BLaER1 (cell line): ENCODE results near the gene DDX4.
"Not testable (repeated sequence)": the region's sequence is repeated elsewhere in the genome, so short reads cannot be mapped to it uniquely, and the experiment has no call there.

Source experiments
- H3K27ac ChIP-seq: shearing (Covaris generic); formaldehyde crosslinking; 2 replicates; pipeline ENCODE4 v1.8.1; 2022
- H3K27me3 ChIP-seq: shearing (Covaris generic); formaldehyde crosslinking; 2 replicates; pipeline ENCODE4 v1.8.1; 2022
- H3K36me3 ChIP-seq: shearing (Covaris generic); formaldehyde crosslinking; 2 replicates; pipeline ENCODE4 v1.8.1; 2022
- H3K4me1 ChIP-seq: shearing (Covaris generic); formaldehyde crosslinking; 2 replicates; pipeline ENCODE4 v1.8.1; 2022
- H3K4me2 ChIP-seq: shearing (Covaris generic); formaldehyde crosslinking; 2 replicates; pipeline ENCODE4 v1.8.1; 2022
- H3K4me3 ChIP-seq: shearing (Covaris generic); formaldehyde crosslinking; 2 replicates; pipeline ENCODE4 v1.8.1; 2022
- H3K9ac ChIP-seq: shearing (Covaris generic); formaldehyde crosslinking; 2 replicates; pipeline ENCODE4 v1.8.1; 2022
- H3K9me3 ChIP-seq: shearing (Covaris generic); formaldehyde crosslinking; 2 replicates; pipeline ENCODE4 v1.8.1; 2022
- H4K20me1 ChIP-seq: shearing (Covaris generic); formaldehyde crosslinking; 2 replicates; pipeline ENCODE4 v1.8.1; 2022
- Cebpa-rat ChIP-seq: shearing (Covaris generic); IDR thresholded peaks from 2 replicates; pipeline ENCODE4 v1.8.1; 2022

Gene DDX4

DNA sequence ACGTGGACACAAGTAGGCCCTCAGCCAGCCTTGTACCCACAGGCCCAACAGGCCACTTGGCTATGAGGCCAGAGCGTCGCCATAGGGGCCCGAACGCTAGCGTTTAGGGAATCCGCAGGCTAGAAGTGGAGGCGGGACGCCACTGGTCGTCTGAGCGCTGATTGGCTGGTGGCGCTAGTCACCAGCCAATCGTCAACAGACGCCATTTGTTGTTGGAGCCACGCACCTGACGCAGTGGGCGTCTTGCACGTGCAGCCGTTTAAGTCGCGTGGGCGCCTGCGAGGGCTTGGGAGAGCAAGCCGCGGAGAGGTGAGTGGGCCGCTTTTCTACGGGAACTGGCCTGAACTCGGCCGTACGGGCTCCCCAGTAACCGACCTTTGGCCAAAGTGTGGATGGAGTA is at the start of gene DDX4:
Gene DDX4, plus strand, starts transcription at position 269 of the 400 bp plus-strand sequence. CDS start 903 bp downstream, outside the sequence.
- H3K36me3 ChIP-seq = no peaks in the 10 kb centered on the region
- H3K9me3 ChIP-seq = peaks cover 18% of the 10 kb centered on the region
- no peak within 1 kb of the TSS for H3K9ac ChIP-seq

DNA sequence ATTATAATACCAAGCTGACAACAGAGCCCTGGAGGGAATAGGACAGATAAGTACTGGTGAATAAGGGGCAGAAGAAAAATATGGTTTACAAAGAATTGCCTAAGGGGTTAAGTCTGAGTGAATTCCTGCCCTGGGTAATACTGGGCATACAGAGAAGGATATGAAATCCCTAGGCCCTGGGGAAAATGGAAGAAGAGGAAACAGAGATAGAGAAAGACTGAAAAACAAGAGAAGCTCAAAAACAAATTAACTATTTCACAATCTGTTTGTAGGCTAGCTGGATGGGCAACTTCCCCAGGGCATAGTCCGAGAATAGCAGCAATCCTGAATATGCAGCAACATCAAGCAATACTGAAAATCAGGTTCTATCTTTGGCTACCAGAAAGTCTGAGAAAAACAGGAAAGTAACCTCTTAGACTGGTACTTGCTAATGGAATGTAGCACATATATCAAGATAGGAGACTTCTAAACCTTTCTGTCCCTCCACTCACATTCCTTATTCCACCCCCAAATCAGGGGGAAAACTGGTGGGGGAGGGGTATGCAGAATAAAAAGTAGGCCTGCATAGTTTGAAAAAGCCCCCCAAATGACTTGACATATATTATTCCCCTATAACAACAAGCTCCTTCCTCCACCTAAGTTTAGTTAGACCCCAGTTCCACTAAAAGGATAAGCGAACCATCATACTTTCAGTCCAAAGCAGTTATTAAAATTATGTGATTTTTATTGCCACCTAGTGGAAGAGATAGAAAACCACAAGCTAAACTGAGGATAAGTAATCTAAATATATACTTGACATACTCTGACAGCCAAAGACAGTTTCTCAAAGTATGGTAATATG is 46.4 kb upstream of the DDX4 start:
- Histone ChIP-seq H3K9ac (no peak overlapping the region), H3K27me3 (no peaks in the 10 kb centered on the region), H3K36me3 (no peaks in the 10 kb centered on the region), H3K4me3 (no peak overlapping the region), H4K20me1 (no peaks in the 10 kb centered on the region), H3K9me3 (no peaks in the 10 kb centered on the region), H3K4me1 (no peaks in the 10 kb centered on the region), H3K4me2 (no peak overlapping the region), H3K27ac (no peak overlapping the region)
- TF ChIP-seq Cebpa-rat = no peak

More for the DNA sequence above, at the start of gene DDX4:
- H4K20me1 ChIP-seq = no peaks in the 10 kb centered on the region
- no peak within 1 kb of the TSS for H3K4me2 ChIP-seq
- no peak within 1 kb of the TSS for H3K27ac ChIP-seq
- no peak for TF ChIP-seq Cebpa-rat
- no peaks in the 10 kb centered on the region for H3K27me3 ChIP-seq
- H3K4me1 ChIP-seq = no peaks in the 10 kb centered on the region
- H3K4me3 ChIP-seq = no peak within 1 kb of the TSS

DNA sequence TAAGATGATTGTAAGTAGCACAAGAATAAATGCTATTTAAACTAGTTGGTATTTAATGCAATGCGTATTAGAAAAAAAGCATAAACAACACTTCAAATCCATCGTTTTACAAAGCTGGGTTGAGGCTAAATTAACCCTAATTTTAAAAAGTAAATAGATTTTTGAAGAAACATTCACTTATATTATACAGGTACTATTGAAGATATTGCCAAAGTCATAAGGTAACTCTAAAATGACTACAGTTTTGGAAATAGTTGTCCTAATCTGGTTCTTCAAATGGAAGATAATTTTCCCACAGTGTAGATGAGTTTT is 45.8 kb upstream of the DDX4 start:
- Histone ChIP-seq H3K27me3 (no peaks in the 10 kb centered on the region), H3K36me3 (peaks cover 2% of the 10 kb centered on the region), H3K4me1 (no peaks in the 10 kb centered on the region), H4K20me1 (no peaks in the 10 kb centered on the region), H3K4me3 (no peak overlapping the region), H3K4me2 (no peak overlapping the region), H3K9ac (no peak overlapping the region), H3K9me3 (peaks cover 2% of the 10 kb centered on the region), H3K27ac (no peak overlapping the region)
- no peak for TF ChIP-seq Cebpa-rat

DNA sequence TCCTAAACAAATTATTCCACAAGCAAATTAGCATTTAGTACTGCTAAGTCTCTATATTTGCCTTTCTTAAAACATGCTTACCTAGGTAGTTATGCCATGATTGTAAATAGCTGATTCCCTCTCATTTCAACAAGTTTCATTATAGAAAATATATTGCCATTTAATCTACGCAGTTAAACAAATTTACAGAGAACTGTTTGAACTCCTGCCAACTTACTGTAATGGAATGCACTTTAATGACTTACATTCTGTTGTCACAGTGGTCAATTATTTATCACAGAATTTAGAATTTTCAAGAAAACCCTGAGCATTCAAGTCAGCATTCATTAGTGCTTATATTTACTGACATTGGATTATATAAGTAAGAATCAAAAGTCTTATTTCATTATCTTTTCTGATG is 45.4 kb upstream of the DDX4 start:
- Histone ChIP-seq H3K36me3 (peaks cover 6% of the 10 kb centered on the region), H3K4me2 (no peak overlapping the region), H3K27ac (no peak overlapping the region), H3K4me1 (no peaks in the 10 kb centered on the region), H3K9me3 (peaks cover 6% of the 10 kb centered on the region), H3K9ac (no peak overlapping the region), H3K27me3 (no peaks in the 10 kb centered on the region), H4K20me1 (no peaks in the 10 kb centered on the region), H3K4me3 (no peak overlapping the region)
- TF ChIP-seq Cebpa-rat = no peak

- Histone ChIP-seq H3K9ac (no peak overlapping the region), H3K9me3 (peaks cover 10% of the 10 kb centered on the region), H4K20me1 (no peaks in the 10 kb centered on the region), H3K27ac (no peak overlapping the region), H3K36me3 (peaks cover 10% of the 10 kb centered on the region), H3K4me2 (no peak overlapping the region), H3K27me3 (no peaks in the 10 kb centered on the region), H3K4me3 (no peak overlapping the region), H3K4me1 (no peaks in the 10 kb centered on the region)
- no peak for TF ChIP-seq Cebpa-rat
Observed at GRCh38 chr5:55694152-55694830, 43.6 kb upstream of the DDX4 start.

DNA sequence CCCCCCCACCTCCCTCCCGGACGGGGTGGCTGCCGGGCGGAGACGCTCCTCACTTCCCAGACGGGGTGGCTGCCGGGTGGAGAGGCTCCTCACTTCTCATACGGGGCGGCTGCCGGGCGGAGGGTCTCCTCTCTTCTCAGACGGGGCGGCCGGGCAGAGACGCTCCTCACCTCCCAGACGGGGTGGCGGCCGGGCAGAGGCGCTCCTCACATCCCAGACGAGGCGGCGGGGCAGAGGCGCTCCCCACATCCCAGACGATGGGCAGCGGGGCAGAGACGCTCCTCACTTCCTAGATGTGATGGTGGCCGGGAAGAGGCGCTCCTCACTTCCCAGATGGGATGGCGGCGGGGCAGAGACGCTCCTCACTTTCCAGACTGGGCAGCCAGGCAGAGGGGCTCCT is 41.2 kb upstream of the DDX4 start:
- peaks cover 21% of the 10 kb centered on the region for H3K36me3 ChIP-seq

GRCh38 chr5:55699041-55699688 is 38.7 kb upstream of the DDX4 start:
- Histone ChIP-seq H3K4me1 (no peaks in the 10 kb centered on the region; the same call in 1 of the 2 replicates), H3K9ac (no peak overlapping the region), H3K27me3 (no peaks in the 10 kb centered on the region), H3K36me3 (peaks cover 25% of the 10 kb centered on the region), H3K4me2 (no peak overlapping the region), H3K27ac (no peak overlapping the region), H3K4me3 (no peak overlapping the region), H3K9me3 (peaks cover 10% of the 10 kb centered on the region), H4K20me1 (no peaks in the 10 kb centered on the region)
- no peak for TF ChIP-seq Cebpa-rat

More for the DNA sequence above, 41.2 kb upstream of the DDX4 start:
- H3K4me3 ChIP-seq, H4K20me1 ChIP-seq, H3K27me3 ChIP-seq, H3K9ac ChIP-seq, H3K4me2 ChIP-seq, H3K9me3 ChIP-seq, H3K27ac ChIP-seq, H3K4me1 ChIP-seq: not testable (repeated sequence)

- H3K36me3 ChIP-seq = peaks cover 25% of the 10 kb centered on the region
- peaks cover 10% of the 10 kb centered on the region for H3K9me3 ChIP-seq
- H3K9ac ChIP-seq = no peak overlapping the region
- no peaks in the 10 kb centered on the region; the same call in 1 of the 2 replicates for H3K4me1 ChIP-seq
- H3K27ac ChIP-seq = no peak overlapping the region
- H3K27me3 ChIP-seq = no peaks in the 10 kb centered on the region
- no peak overlapping the region for H3K4me3 ChIP-seq
- TF ChIP-seq Cebpa-rat = no peak
- H3K4me2 ChIP-seq = no peak overlapping the region
- no peaks in the 10 kb centered on the region for H4K20me1 ChIP-seq
Observed at GRCh38 chr5:55700745-55701144, 37.1 kb upstream of the DDX4 start.

DNA sequence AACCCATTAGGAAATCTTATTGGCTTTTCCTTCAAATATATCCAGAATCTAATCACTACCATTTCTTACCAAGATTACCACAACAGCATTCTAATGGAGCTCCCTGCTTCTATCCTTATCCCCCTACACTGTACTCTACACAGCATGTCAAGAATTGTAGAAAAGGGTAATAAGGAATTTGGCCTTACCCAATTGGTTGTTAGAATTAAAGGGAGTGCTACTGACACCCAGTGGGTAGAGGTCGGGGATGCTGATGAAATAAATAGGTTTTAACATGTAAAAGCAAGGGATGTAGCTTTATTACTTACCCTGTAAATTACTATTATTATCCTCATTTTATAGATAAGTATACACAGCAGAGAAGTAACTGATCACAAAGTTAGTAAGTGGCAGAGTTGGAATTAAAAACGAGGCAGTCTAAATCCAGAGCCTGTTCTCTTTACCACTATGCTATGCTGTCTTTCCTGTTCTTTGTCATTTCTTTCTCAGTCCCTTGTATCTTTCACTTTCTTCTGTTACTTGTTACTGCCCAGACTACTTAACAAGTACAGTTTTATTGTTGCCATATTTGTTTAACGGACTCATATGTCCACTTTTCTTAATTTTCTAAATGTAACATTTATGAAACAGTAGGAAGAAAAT is 36.3 kb upstream of the DDX4 start:
- no peak overlapping the region for H3K4me2 ChIP-seq
- H3K4me1 ChIP-seq = no peaks in the 10 kb centered on the region; the same call in 1 of the 2 replicates
- no peaks in the 10 kb centered on the region for H3K27me3 ChIP-seq
- no peak overlapping the region for H3K4me3 ChIP-seq
- H4K20me1 ChIP-seq = no peaks in the 10 kb centered on the region
- H3K9me3 ChIP-seq = peaks cover 10% of the 10 kb centered on the region
- no peak overlapping the region for H3K27ac ChIP-seq
- peaks cover 25% of the 10 kb centered on the region for H3K36me3 ChIP-seq
- TF ChIP-seq Cebpa-rat = no peak
- H3K9ac ChIP-seq = no peak overlapping the region
